ENCODE measurements around the gene MLLT3. TPM values are rescaled to one million over a fixed set of nuclear protein-coding genes. Genes with fewer than 3 reads are reported as not detected.

The MLLT3 gene
- total RNA-seq, 1 donor from 2014 or later, result 17.5 TPM

DNA sequence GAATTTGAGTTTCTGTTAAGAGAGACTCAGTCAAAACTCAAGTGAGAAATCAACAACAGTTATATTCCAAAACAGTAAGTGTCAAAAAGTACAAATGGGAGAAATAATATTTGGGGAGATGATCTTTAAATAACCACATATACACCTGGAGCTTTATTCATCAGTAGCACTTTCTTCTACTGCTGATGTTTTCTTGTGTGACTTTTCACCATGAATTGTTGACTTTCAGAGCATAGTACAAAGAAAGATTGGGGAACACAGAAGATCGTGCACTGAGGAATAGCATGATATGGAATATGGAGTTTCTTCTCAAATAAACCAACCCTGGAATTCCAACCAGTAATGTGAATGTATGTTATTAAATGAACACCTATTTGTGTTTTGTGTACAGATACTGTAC lies 130.7 kb downstream of the MLLT3 start:
- Histone ChIP-seq H3K27me3 (ENCODE audit: low read depth) (no peaks in the 10 kb centered on the region), H3K4me1 (peaks cover 37% of the 10 kb centered on the region), H3K36me3 (no peaks in the 10 kb centered on the region), H3K27ac (replicated peaks) (no peak overlapping the region), H3K9me3 (replicated peaks) (no peaks in the 10 kb centered on the region), H3K4me3 (no peak overlapping the region)
- TF ChIP-seq, protein P1, sequence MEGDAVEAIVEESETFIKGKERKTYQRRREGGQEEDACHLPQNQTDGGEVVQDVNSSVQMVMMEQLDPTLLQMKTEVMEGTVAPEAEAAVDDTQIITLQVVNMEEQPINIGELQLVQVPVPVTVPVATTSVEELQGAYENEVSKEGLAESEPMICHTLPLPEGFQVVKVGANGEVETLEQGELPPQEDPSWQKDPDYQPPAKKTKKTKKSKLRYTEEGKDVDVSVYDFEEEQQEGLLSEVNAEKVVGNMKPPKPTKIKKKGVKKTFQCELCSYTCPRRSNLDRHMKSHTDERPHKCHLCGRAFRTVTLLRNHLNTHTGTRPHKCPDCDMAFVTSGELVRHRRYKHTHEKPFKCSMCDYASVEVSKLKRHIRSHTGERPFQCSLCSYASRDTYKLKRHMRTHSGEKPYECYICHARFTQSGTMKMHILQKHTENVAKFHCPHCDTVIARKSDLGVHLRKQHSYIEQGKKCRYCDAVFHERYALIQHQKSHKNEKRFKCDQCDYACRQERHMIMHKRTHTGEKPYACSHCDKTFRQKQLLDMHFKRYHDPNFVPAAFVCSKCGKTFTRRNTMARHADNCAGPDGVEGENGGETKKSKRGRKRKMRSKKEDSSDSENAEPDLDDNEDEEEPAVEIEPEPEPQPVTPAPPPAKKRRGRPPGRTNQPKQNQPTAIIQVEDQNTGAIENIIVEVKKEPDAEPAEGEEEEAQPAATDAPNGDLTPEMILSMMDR (IDR thresholded peaks at IDR 0.05; ENCODE audit: borderline replicate concordance), result no peak
- DNase-seq, result no peak
- intact Hi-C loops (cut with micrococcal nuclease), result no loop called here

DNA sequence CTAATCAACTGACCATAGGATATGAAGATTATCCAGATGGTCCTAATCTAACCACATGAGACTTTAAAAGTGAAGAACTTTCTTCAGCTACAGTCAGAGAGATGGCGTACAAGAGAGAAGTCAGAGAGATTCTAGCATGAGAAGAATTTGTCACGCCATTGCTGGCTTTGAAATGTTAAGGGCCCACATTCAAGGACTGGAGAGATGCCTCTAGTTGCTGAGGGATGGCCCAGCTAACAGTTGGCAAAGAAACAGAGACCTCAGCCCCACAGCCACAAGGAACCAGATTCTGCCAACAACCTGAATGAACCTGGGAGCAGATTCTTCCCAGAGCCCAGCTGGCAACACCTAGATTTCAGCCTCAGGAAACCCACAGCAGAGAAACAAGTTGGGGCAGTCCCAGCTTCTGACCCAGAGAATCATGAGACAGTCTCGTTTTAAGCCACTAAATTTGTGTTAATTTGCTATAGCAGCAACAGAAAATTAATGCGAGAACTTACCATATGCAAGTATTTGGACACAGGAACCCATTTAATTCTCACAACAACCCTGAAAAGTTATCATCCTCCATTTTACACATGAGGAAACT lies 132.0 kb downstream of the MLLT3 start:
- intact Hi-C loops (cut with micrococcal nuclease), result no loop called here

DNA sequence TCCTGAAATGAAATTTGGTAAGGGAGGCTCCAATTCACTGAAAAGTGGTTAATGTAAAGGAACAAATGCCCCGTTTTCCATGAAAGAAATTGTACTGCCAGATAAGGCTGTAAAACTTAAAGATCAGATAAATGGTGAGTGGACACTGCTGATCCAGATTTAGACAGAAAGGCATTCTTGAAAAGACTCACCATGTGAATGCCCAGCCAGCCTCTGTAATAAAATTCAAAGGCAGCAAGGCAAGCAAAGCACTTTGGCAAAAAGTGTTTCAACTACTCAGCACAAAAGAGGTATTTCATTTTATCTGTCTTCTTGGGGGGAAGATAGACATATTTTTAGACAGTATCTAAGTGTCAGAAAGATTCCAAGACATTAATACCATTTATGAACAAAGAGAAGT lies 133.6 kb downstream of the MLLT3 start:
- Histone ChIP-seq H3K9me3 (replicated peaks) (no peaks in the 10 kb centered on the region), H3K27ac (replicated peaks) (no peak overlapping the region), H3K27me3 (ENCODE audit: low read depth) (no peaks in the 10 kb centered on the region), H3K4me1 (peaks cover 20% of the 10 kb centered on the region), H3K36me3 (no peaks in the 10 kb centered on the region), H3K4me3 (no peak overlapping the region)
- DNase-seq, result no peak
- TF ChIP-seq, protein P1 (IDR thresholded peaks at IDR 0.05; ENCODE audit: borderline replicate concordance), result no peak
- intact Hi-C loops (cut with micrococcal nuclease), result no loop called here

More for the DNA sequence above, 132.0 kb downstream of the MLLT3 start:
- Histone ChIP-seq H3K4me3 (no peak overlapping the region), H3K9me3 (replicated peaks) (no peaks in the 10 kb centered on the region), H3K4me1 (peaks cover 27% of the 10 kb centered on the region), H3K27ac (replicated peaks) (no peak overlapping the region), H3K36me3 (no peaks in the 10 kb centered on the region), H3K27me3 (ENCODE audit: low read depth) (no peaks in the 10 kb centered on the region)
- TF ChIP-seq, protein P1 (IDR thresholded peaks at IDR 0.05; ENCODE audit: borderline replicate concordance), result no peak
- DNase-seq, result no peak

DNA sequence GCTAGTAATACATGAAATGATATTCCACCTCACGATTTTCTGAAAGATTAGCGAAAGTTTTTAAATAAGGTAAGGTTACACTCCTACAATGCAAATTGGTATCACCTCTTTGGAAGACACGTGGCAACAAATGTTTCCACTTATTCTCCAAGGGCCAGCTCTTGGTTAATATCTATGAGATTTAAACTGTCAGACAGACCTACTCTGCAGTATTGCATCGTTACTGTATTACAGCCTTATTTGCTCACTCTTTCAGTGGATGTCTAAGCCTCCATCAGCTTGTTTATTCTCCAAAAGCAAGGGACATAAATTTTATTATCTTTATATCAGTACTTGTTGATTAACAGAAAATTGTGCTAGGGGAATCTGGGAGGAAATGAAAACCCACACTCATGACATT lies 135.7 kb downstream of the MLLT3 start:
- Histone ChIP-seq H3K4me3 (no peak overlapping the region), H3K36me3 (no peaks in the 10 kb centered on the region), H3K27ac (replicated peaks) (no peak overlapping the region), H3K4me1 (peaks cover 9% of the 10 kb centered on the region), H3K27me3 (ENCODE audit: low read depth) (no peaks in the 10 kb centered on the region), H3K9me3 (replicated peaks) (no peaks in the 10 kb centered on the region)
- TF ChIP-seq, protein P1 (IDR thresholded peaks at IDR 0.05; ENCODE audit: borderline replicate concordance), result no peak
- intact Hi-C loops (cut with micrococcal nuclease), result no loop called here
- DNase-seq, result no peak

DNA sequence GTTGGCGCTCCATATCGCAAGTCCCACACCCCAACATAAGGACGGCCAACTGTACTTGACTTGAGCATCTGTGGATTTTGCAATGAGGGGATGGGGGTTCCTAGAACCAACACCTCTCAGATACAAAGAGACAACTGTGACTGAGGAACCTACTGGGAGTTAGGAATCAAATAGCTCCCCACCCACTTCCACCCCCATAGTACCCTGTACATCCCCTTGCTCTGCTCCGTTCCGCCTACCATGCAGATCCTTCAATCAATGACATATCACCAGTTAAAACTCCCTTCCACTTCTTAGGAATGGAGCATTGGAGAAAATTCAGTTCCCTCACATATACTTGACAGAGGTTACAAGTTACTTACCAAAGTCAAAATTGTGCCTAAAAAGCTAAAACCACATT lies 140.9 kb downstream of the MLLT3 start:
- no peak overlapping the region for H3K27ac ChIP-seq (replicated peaks)
- H3K4me1 ChIP-seq, result peaks cover 31% of the 10 kb centered on the region
- no peaks in the 10 kb centered on the region for H3K27me3 ChIP-seq (ENCODE audit: low read depth)
- intact Hi-C loops (cut with micrococcal nuclease), result no loop called here
- no peaks in the 10 kb centered on the region for H3K9me3 ChIP-seq (replicated peaks)
- no peaks in the 10 kb centered on the region for H3K36me3 ChIP-seq
- no peak overlapping the region for H3K4me3 ChIP-seq
- TF ChIP-seq, protein P1 (IDR thresholded peaks at IDR 0.05; ENCODE audit: borderline replicate concordance), result no peak
- DNase-seq, result no peak
